Fibroblast of lung (primary cell): ENCODE results near the gene OTOGL. TPM values are rescaled to one million over a fixed set of nuclear protein-coding genes. Genes with fewer than 3 reads are reported as not detected.

Experiments
- DNase-seq, 2 donors: peaks; one replicate each; pipeline versions ENCODE4 v3.0.0 to v3.0.0-alpha.2; 2010; ENCODE audit warnings: low read depth in 2 of 2
- H2AFZ ChIP-seq: 2 replicates; pipeline ENCODE4 v1.5.1; 2012; ENCODE audit warnings: low read length, control low read depth, inconsistent platforms
- H3K27ac ChIP-seq: 2 replicates; pipeline ENCODE4 v1.5.1; 2011; ENCODE audit warnings: low read length, control low read depth; ENCODE audit not compliant: insufficient read depth
- H3K27me3 ChIP-seq: 2 replicates; pipeline ENCODE4 v1.5.1; 2011; ENCODE audit warnings: mild to moderate bottlenecking, low read length; ENCODE audit not compliant: control insufficient read depth, insufficient read depth
- H3K36me3 ChIP-seq: 2 replicates; pipeline ENCODE4 v1.5.1; 2011; ENCODE audit warnings: low read length; ENCODE audit not compliant: control insufficient read depth, insufficient read depth
- H3K4me1 ChIP-seq: 2 replicates; pipeline ENCODE4 v1.5.1; 2011; ENCODE audit warnings: low read length; ENCODE audit not compliant: control insufficient read depth, insufficient read depth; ENCODE audit errors: extremely low read depth
- H3K4me2 ChIP-seq: 2 replicates; pipeline ENCODE4 v1.5.1; 2011; ENCODE audit warnings: low read length, control low read depth; ENCODE audit not compliant: insufficient read depth; ENCODE audit errors: extremely low read depth
- H3K4me3 ChIP-seq, 4 experiments: fragments of 200-600 bp in 1 of 4; sonication (generic) in 1 of 4; replicated peaks in 1 of 4; 2 replicates each; pipeline ENCODE4 v1.5.1; 2011 to 2016; ENCODE audit warnings: low read length in 4 of 4, low read depth in 3 of 4, mild to moderate bottlenecking in 3 of 4, control low read depth in 2 of 4, inconsistent platforms in 1 of 4, mixed read lengths in 1 of 4; ENCODE audit not compliant: insufficient read depth in 1 of 4; ENCODE audit errors: control extremely low read depth in 1 of 4
- H3K79me2 ChIP-seq: 2 replicates; pipeline ENCODE4 v1.5.1; 2012; ENCODE audit warnings: mild to moderate bottlenecking, low read length, inconsistent platforms; ENCODE audit not compliant: control insufficient read depth, insufficient read depth
- H3K9ac ChIP-seq: 2 replicates; pipeline ENCODE4 v1.5.1; 2011; ENCODE audit warnings: mild to moderate bottlenecking, low read length, control low read depth; ENCODE audit not compliant: insufficient read depth
- H3K9me3 ChIP-seq: 2 replicates; pipeline ENCODE4 v1.5.1; 2012; ENCODE audit warnings: low read depth, low read length; ENCODE audit not compliant: control insufficient read depth, insufficient read depth
- H4K20me1 ChIP-seq: 2 replicates; pipeline ENCODE4 v1.5.1; 2011; ENCODE audit warnings: low read length; ENCODE audit not compliant: control insufficient read depth, insufficient read depth; ENCODE audit errors: extremely low read depth
- EZH2 ChIP-seq: IDR thresholded peaks from 2 replicates; pipeline ENCODE4 v1.5.1; 2012; ENCODE audit warnings: low read length, control low read depth, mild to moderate bottlenecking; ENCODE audit errors: missing control alignments
- polyA plus RNA-seq, 2 donors: library from polyadenylated mRNA; depleted of rRNA in 1 of 2; stranded (reverse) in 1 of 2; unstranded in 1 of 2; fragments of >200 nt; gene quantifications; 2 replicates each; pipeline ENCODE4 v1.2.1, GENCODE V29; 2011 to 2012; ENCODE audit warnings: missing spikeins in 1 of 2
- total RNA-seq: library from RNA; depleted of rRNA; stranded (reverse); fragments of >200 nt; gene quantifications from 2 replicates; pipeline ENCODE4 v1.2.1, GENCODE V29; 2014
- TF ChIP-seq, protein P1 (sequence below), 2 donors: IDR thresholded peaks in 1 of 2; conservative IDR thresholded peaks in 1 of 2; 1 replicate in 1 of 2; 2 replicates in 1 of 2; pipeline ENCODE4 v1.5.1; 2011 to 2012; ENCODE audit warnings: low read length in 2 of 2, control low read depth in 1 of 2, inconsistent platforms in 1 of 2, low read depth in 1 of 2, mild to moderate bottlenecking in 1 of 2

The OTOGL gene
- total and polyA plus RNA-seq, 2 donors (not counting 1 experiment from before 2014, with no cell fraction given) = 0.15 to 0.17 TPM

DNA sequence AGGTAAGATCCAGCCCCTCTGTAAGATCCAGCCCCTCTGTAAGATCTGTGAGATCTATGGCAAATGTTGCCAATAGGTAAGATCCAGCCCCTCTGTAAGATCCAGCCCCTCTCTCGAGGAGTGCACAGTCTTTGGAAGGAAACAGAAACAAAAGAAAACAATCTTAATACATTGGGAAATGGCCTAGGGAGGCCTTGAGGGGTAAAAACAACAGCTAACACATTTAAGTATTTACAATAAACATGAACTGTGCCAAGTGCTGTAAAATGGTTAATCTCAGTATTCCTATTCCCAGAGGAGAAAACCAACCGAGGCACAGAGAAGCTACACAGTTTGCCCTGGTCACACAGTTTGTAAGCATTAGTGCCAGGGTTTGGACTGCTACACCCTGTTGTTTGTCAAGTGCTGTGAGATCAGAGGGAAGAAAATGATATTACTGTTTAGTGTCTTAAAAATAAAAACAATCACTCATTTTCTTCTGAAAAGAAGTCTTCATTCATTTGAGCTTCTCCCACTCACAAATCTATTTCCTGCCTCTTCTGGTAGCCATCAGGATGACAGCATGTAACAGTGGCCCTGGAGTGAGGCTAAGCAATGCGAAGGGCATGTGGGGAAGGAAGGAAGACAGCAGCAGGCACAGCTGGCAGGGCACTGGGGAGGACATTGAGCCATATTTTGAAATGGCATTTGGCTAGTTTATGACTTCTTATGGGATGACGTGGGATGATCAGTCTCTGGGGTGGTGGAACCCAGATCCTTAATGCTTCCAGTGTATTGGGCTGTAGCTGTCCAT lies 226.0 kb downstream of the OTOGL start:
- Histone ChIP-seq H3K36me3 (no peaks in the 10 kb centered on the region), H3K79me2 (no peaks in the 10 kb centered on the region), H3K27ac (no peak overlapping the region), H3K9me3 (no peaks in the 10 kb centered on the region), H3K4me2 (no peak overlapping the region), H4K20me1 (no peaks in the 10 kb centered on the region), H3K27me3 (no peaks in the 10 kb centered on the region), H3K4me3 (no peak overlapping the region), H2AFZ (no peak overlapping the region), H3K4me1 (no peaks in the 10 kb centered on the region), H3K9ac (no peak overlapping the region)
- no peak for TF ChIP-seq EZH2
- TF ChIP-seq, protein P1, sequence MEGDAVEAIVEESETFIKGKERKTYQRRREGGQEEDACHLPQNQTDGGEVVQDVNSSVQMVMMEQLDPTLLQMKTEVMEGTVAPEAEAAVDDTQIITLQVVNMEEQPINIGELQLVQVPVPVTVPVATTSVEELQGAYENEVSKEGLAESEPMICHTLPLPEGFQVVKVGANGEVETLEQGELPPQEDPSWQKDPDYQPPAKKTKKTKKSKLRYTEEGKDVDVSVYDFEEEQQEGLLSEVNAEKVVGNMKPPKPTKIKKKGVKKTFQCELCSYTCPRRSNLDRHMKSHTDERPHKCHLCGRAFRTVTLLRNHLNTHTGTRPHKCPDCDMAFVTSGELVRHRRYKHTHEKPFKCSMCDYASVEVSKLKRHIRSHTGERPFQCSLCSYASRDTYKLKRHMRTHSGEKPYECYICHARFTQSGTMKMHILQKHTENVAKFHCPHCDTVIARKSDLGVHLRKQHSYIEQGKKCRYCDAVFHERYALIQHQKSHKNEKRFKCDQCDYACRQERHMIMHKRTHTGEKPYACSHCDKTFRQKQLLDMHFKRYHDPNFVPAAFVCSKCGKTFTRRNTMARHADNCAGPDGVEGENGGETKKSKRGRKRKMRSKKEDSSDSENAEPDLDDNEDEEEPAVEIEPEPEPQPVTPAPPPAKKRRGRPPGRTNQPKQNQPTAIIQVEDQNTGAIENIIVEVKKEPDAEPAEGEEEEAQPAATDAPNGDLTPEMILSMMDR (conservative IDR thresholded peaks at IDR 0.05 in 1 of 2, IDR thresholded peaks at IDR 0.05 in 1 of 2; ENCODE audit: low read depth in 1 of 2, low read length in 2 of 2) = no peak
- no peak for DNase-seq

DNA sequence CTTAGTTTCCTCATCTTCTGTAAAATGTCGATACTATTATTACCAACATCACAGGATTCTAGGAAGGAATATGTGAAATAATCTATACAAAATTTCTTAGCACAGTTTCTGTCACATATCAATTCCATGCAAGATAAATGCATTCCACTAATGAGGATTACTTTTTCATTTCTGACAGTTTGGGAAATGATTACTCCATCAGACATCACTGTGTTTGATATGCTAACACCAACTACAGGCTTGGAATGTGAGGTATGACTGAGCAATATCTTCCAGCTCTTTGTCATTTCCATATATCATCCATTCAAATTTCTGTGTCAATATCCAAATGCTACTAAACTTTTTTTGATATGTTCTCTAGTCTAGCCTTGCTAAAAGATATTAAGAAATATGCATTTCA lies 233.5 kb downstream of the OTOGL start:
- Histone ChIP-seq H3K79me2 (no peaks in the 10 kb centered on the region), H3K4me1 (no peaks in the 10 kb centered on the region), H3K27me3 (no peaks in the 10 kb centered on the region), H3K36me3 (no peaks in the 10 kb centered on the region), H3K4me3 (no peak overlapping the region), H3K9ac (no peak overlapping the region), H3K9me3 (no peaks in the 10 kb centered on the region), H3K4me2 (no peak overlapping the region), H3K27ac (no peak overlapping the region), H4K20me1 (no peaks in the 10 kb centered on the region), H2AFZ (no peak overlapping the region)
- TF ChIP-seq EZH2 = no peak
- TF ChIP-seq, protein P1 (conservative IDR thresholded peaks at IDR 0.05 in 1 of 2, IDR thresholded peaks at IDR 0.05 in 1 of 2; ENCODE audit: low read depth in 1 of 2, low read length in 2 of 2) = no peak
- DNase-seq = no peak

DNA sequence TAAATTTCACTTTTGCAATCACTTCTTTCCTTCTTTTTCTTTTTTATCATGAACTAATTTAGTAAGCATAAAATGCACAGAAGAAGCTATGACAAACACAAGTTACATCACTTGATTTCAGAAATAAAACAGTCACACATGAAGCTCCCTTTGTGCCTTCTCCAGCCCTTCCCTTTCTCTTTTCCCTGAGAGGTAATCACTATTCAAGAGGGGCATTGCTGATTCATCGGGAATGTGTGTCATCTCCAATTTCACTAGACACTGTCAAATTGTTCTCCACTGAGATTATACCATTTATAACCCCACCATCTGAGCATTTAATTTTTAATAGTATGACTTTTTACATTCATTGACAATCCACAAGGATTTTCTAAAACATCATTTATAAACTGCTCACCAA lies 253.1 kb downstream of the OTOGL start:
- H3K27ac ChIP-seq = no peak overlapping the region
- H3K4me1 ChIP-seq = no peaks in the 10 kb centered on the region
- H3K9me3 ChIP-seq = no peaks in the 10 kb centered on the region

More for the DNA sequence above, 253.1 kb downstream of the OTOGL start:
- Histone ChIP-seq H3K36me3 (no peaks in the 10 kb centered on the region), H3K9ac (no peak overlapping the region), H3K4me2 (no peak overlapping the region), H3K79me2 (no peaks in the 10 kb centered on the region), H3K27me3 (no peaks in the 10 kb centered on the region), H2AFZ (no peak overlapping the region), H3K4me3 (no peak overlapping the region), H4K20me1 (no peaks in the 10 kb centered on the region)
- TF ChIP-seq EZH2 = no peak
- TF ChIP-seq, protein P1 (conservative IDR thresholded peaks at IDR 0.05 in 1 of 2, IDR thresholded peaks at IDR 0.05 in 1 of 2; ENCODE audit: low read depth in 1 of 2, low read length in 2 of 2) = no peak
- peak in 1 of 2 donors; percentile 30 for DNase-seq
